ENCODE data around the gene SLC5A11. TPM values are rescaled to one million over a fixed set of nuclear protein-coding genes. Genes with fewer than 3 reads are reported as not detected.
"Not testable (repeated sequence)": the region's sequence is repeated elsewhere in the genome, so short reads cannot be mapped to it uniquely, and the experiment has no call there.

Gene SLC5A11
- total RNA-seq, 2 experiments from 2014 or later: 0.17 TPM; not detected in 1

- POLR2A ChIA-PET: no interaction called here
- CTCF ChIA-PET: no interaction called here
These were observed 9.9 kb downstream of the SLC5A11 start for GRCh38 chr16:24855678-24856077.

- POLR2A ChIA-PET, CTCF ChIA-PET: not testable (repeated sequence)
These were observed 11.1 kb downstream of the SLC5A11 start for GRCh38 chr16:24856871-24857270.

GRCh38 chr16:24858219-24859041 is 12.7 kb downstream of the SLC5A11 start:
- POLR2A ChIA-PET: no interaction called here
- CTCF ChIA-PET: no interaction called here

- ChIA-PET POLR2A (no interaction called here), CTCF (no interaction called here)
These were observed 15.7 kb downstream of the SLC5A11 start for GRCh38 chr16:24861461-24861860.

- POLR2A ChIA-PET: interaction anchor here (0.7 kb wide), 1 partner anchor 196 kb away, joined by 4 read pairs; no protein-coding TSS in a partner anchor
- CTCF ChIA-PET: no interaction called here
These were observed 18.0 kb downstream of the SLC5A11 start for GRCh38 chr16:24863582-24864437.

- CTCF ChIA-PET: no interaction called here
- POLR2A ChIA-PET: no interaction called here
These were observed 23.3 kb downstream of the SLC5A11 start for GRCh38 chr16:24869033-24869432.

GRCh38 chr16:24871891-24872290 is 26.1 kb downstream of the SLC5A11 start:
- ChIA-PET POLR2A (no interaction called here), CTCF (no interaction called here)

- CTCF ChIA-PET: no interaction called here
These were observed 27.3 kb downstream of the SLC5A11 start for GRCh38 chr16:24873028-24873427.

GRCh38 chr16:24875466-24875865 is 29.7 kb downstream of the SLC5A11 start:
- POLR2A ChIA-PET: no interaction called here

More at GRCh38 chr16:24873028-24873427, 27.3 kb downstream of the SLC5A11 start:
- POLR2A ChIA-PET: no interaction called here

GRCh38 chr16:24876231-24876630 is 30.5 kb downstream of the SLC5A11 start:
- POLR2A ChIA-PET: no interaction called here
- CTCF ChIA-PET: no interaction called here

More at GRCh38 chr16:24875466-24875865, 29.7 kb downstream of the SLC5A11 start:
- CTCF ChIA-PET: no interaction called here

GRCh38 chr16:24879684-24880083 is 33.9 kb downstream of the SLC5A11 start:
- CTCF ChIA-PET: no interaction called here
- POLR2A ChIA-PET: no interaction called here

GRCh38 chr16:24883714-24884151 is 38.0 kb downstream of the SLC5A11 start:
- ChIA-PET POLR2A (no interaction called here), CTCF (no interaction called here)

- ChIA-PET POLR2A (interaction anchor here (0.6 kb wide), 1 partner anchor 55 kb away, joined by 10 read pairs; no protein-coding TSS in a partner anchor), CTCF (no interaction called here)
These were observed 41.7 kb downstream of the SLC5A11 start for GRCh38 chr16:24887472-24887871.

- CTCF ChIA-PET: no interaction called here
- POLR2A ChIA-PET: no interaction called here
These were observed 45.0 kb downstream of the SLC5A11 start for GRCh38 chr16:24890746-24891145.

- POLR2A ChIA-PET: no interaction called here
These were observed 50.7 kb downstream of the SLC5A11 start for GRCh38 chr16:24896439-24896838.

GRCh38 chr16:24897522-24897921 is 51.8 kb downstream of the SLC5A11 start:
- CTCF ChIA-PET: not testable (repeated sequence)
- POLR2A ChIA-PET: interaction anchor here (0.7 kb wide), 1 partner anchor 16 kb away, joined by 10 read pairs; no protein-coding TSS in a partner anchor

More at GRCh38 chr16:24896439-24896838, 50.7 kb downstream of the SLC5A11 start:
- CTCF ChIA-PET: no interaction called here

- ChIA-PET POLR2A (interaction anchor here (0.6 kb wide), 1 partner anchor 367 kb away, joined by 5 read pairs; no protein-coding TSS in a partner anchor), CTCF (no interaction called here)
These were observed 54.5 kb downstream of the SLC5A11 start for GRCh38 chr16:24900230-24900629.

GRCh38 chr16:24906199-24906808 is 60.5 kb downstream of the SLC5A11 start:
- POLR2A ChIA-PET: no interaction called here
- CTCF ChIA-PET: interaction anchor here (0.7 to 1.2 kb wide), 2 partner anchors 34 to 715 kb away, joined by 3 to 4 read pairs; no protein-coding TSS in a partner anchor

GRCh38 chr16:24906901-24907300 is 61.1 kb downstream of the SLC5A11 start:
- ChIA-PET CTCF (interaction anchor here (0.7 to 1.2 kb wide), 3 partner anchors 33 to 716 kb away, joined by 3 to 4 read pairs (median 3); no protein-coding TSS in a partner anchor), POLR2A (no interaction called here)

- CTCF ChIA-PET: interaction anchor here (0.7 kb wide), 1 partner anchor 218 kb away, joined by 3 read pairs; no protein-coding TSS in a partner anchor
- POLR2A ChIA-PET: no interaction called here
These were observed 63.0 kb downstream of the SLC5A11 start for GRCh38 chr16:24908716-24909115.
